ENCODE measurements around the gene KHDC4. TPM values are rescaled to one million over a fixed set of nuclear protein-coding genes. Genes with fewer than 3 reads are reported as not detected.
A peak's percentile ranks its signal among the peaks of the same experiment; 100 is the strongest.

The KHDC4 gene
- total and polyA plus RNA-seq, 9 of the 15 experiments (the other 6 are each of a cell fraction or from before 2014, with no cell fraction given): 12.1 to 185 (median 65.6) TPM

DNA sequence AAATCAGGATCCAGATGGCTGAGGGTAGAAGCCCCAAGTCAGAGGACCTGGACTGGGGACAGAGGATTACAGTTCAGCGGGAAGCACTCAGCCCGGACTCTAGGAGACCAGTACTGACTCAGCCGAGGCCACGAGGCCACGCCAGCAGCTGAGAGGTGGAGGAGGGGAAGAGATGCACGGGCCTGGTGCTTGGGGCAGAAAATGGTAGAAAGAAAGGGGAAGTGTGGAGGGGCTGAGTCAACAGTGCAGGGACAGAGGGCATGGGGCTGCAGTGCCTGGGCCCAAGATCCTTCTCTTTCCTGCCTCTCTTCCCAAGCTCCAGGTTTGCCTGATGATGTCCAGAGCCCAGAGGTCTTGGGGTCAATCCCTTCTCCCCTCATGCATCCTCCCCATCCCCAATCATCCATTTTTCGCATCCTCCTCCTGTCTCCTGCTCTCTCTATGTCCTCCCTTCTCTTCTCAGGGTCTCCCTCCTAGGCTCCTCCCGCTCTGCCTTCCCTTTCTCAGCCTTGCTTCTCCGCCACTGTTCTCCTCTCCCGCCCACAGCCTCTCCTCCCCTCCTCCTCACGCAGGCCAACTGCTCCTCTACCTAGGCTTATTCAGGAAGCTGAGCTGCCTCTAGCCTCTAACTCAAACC, 36.4 kb upstream of the KHDC4 start (continued):
- TF ChIP-seq, protein P1, sequence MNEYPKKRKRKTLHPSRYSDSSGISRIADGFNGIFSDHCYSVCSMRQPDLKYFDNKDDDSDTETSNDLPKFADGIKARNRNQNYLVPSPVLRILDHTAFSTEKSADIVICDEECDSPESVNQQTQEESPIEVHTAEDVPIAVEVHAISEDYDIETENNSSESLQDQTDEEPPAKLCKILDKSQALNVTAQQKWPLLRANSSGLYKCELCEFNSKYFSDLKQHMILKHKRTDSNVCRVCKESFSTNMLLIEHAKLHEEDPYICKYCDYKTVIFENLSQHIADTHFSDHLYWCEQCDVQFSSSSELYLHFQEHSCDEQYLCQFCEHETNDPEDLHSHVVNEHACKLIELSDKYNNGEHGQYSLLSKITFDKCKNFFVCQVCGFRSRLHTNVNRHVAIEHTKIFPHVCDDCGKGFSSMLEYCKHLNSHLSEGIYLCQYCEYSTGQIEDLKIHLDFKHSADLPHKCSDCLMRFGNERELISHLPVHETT (CRISPR knock-in tag; conservative IDR thresholded peaks at IDR 0.05 in 1 of 2, IDR thresholded peaks at IDR 0.05 in 1 of 2): peak in 1 of 2 experiments; percentile 34; a peak in 1 of 4 replicates
- TF ChIP-seq ZNF445 (CRISPR knock-in tag; IDR thresholded peaks at IDR 0.05; ENCODE audit: low read depth): no peak
- peak; percentile 97 for TF ChIP-seq MYC (IDR thresholded peaks at IDR 0.05; ENCODE audit: low read depth, low read length)
- 0 out of 2 replicates have a peak, but pooled peaks have one; percentile 41 for TF ChIP-seq MYC (CRISPR knock-in tag; IDR thresholded peaks at IDR 0.05; ENCODE audit: borderline replicate concordance, low read depth)
- TF ChIP-seq SUPT5H (IDR thresholded peaks at IDR 0.05): 0 out of 2 replicates have a peak, but pooled peaks have one; percentile 35
- peak; percentile 61; the same call in 1 of the 2 replicates for TF ChIP-seq LEF1 (IDR thresholded peaks at IDR 0.05)
- TF ChIP-seq, protein P2, sequence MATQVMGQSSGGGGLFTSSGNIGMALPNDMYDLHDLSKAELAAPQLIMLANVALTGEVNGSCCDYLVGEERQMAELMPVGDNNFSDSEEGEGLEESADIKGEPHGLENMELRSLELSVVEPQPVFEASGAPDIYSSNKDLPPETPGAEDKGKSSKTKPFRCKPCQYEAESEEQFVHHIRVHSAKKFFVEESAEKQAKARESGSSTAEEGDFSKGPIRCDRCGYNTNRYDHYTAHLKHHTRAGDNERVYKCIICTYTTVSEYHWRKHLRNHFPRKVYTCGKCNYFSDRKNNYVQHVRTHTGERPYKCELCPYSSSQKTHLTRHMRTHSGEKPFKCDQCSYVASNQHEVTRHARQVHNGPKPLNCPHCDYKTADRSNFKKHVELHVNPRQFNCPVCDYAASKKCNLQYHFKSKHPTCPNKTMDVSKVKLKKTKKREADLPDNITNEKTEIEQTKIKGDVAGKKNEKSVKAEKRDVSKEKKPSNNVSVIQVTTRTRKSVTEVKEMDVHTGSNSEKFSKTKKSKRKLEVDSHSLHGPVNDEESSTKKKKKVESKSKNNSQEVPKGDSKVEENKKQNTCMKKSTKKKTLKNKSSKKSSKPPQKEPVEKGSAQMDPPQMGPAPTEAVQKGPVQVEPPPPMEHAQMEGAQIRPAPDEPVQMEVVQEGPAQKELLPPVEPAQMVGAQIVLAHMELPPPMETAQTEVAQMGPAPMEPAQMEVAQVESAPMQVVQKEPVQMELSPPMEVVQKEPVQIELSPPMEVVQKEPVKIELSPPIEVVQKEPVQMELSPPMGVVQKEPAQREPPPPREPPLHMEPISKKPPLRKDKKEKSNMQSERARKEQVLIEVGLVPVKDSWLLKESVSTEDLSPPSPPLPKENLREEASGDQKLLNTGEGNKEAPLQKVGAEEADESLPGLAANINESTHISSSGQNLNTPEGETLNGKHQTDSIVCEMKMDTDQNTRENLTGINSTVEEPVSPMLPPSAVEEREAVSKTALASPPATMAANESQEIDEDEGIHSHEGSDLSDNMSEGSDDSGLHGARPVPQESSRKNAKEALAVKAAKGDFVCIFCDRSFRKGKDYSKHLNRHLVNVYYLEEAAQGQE (IDR thresholded peaks at IDR 0.05; ENCODE audit: borderline replicate concordance): peak; percentile 12; the same call in 1 of the 2 replicates
- TF ChIP-seq, protein P2 (CRISPR knock-in tag; IDR thresholded peaks at IDR 0.05; ENCODE audit: low read depth): no peak
- 0 out of 4 replicates have a peak, but pooled peaks of 1 of the 2 experiments have one; percentile 27 for TF ChIP-seq ARNT (IDR thresholded peaks at IDR 0.05)
- peak; percentile 72; the same call in 1 of the 2 replicates for TF ChIP-seq SMARCA5 (IDR thresholded peaks at IDR 0.05)
- TF ChIP-seq FOXA3 (CRISPR knock-in tag; conservative IDR thresholded peaks at IDR 0.05 in 1 of 2, IDR thresholded peaks at IDR 0.05 in 1 of 2): peak; percentile 71 to 88; a peak in 3 of 4 replicates
- peak; percentile 53 for TF ChIP-seq ZFX (CRISPR knock-in tag; IDR thresholded peaks at IDR 0.05)
- TF ChIP-seq SP1 (CRISPR knock-in tag; IDR thresholded peaks at IDR 0.05): peak; percentile 60; the same call in 1 of the 2 replicates
- 0 out of 2 replicates have a peak, but pooled peaks have one; percentile 33 for TF ChIP-seq SOX6 (IDR thresholded peaks at IDR 0.05)

Measured in K562 (cell line).